DMS 273 (cell line): ENCODE data around the gene FBP1.

Source experiments
- DNase-seq: peaks from one replicate; lab custom pipeline; 2025; ENCODE audit not compliant: unreplicated experiment; lab: John Stamatoyannopoulos, UW

FBP1 gene

DNA sequence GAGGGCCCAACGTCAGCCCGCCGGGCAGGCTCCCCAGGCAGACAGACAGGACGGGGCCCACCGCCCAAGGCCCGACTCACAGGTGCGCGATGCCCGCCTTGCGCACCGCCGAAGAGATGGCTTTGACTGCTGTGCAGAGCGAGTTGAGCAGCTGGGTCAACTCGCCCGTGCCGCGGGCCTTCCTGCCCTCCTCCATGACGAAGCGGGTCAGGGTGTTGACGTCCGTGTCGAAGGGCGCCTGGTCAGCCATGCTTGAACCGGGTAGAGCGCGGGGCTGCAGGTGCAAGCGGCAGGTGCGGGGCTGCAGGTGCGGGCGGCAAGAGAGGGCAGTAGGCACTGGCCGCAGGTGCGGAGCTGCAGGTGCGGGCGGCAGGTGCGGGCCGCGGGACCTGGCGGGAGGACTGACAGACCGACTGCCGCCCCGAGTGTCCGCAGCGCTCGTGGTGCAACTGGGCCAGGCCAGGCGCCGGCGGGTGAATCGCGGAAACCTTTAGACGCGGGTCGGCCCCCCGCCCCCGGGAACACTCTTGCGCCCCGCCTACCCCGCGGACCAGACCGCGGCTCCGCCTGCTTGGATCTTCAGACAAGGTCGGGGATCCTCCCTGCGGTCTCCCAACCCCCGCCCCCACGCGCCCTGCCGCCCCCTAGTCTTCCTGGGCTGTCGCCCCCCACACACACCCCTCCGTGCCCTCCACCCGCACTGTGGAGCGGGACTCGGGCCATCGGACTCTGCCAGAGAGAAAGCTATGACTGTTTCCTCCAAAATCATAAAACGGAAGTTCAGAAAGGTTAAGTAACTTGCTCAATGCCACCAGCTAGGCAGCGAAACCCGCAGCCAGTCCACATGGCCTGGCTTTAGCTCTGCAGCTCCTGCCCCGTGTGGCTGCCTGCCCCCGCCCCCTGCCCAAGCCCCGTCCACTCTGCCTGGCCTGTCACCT lies at the start of gene FBP1:
FBP1 (minus strand) TSS at position 458 of the 938 bp plus-strand sequence; CDS start at position 250, 208 bp downstream.
- peak; percentile 44 for DNase-seq

DNA sequence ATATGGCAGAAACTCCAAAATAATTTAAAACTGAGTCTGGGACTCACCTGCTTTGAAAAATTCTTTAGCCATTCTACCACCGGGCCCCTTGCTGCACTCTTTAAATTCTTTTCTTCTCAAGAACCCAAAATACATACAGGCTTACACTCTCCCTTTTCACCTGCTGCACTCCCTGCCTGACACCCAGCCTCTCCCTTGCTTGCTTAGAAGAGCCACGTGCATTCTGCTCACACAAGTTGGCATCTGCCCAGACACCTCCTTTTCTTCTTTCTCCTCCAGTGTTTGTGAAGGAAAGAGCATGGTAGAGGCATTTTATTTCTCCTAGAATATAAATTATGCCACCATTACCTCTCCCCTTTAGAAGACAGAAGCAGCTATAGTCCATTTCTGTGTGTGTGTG lies 48.1 kb upstream of the FBP1 start:
- peak; percentile 10 for DNase-seq

DNA sequence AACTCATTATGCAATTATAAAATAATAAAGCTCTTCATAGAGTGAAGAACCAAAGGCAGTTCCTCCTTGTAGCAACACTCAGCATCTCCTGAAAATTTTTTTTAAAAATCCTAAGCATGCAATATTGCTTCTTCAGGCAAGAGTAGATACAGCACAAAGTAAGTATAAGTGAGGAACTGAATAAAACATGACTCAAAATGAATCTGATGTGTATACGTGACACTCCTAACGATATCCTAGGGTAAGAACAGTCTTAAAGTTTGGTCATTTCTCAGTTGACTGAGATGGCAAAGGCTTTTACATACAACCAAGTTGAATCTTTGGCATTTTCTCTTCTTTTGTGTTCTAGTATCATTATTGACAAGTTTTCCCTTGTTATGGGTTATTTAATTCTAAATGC lies 46.0 kb upstream of the FBP1 start:
- DNase-seq, result no peak

DNA sequence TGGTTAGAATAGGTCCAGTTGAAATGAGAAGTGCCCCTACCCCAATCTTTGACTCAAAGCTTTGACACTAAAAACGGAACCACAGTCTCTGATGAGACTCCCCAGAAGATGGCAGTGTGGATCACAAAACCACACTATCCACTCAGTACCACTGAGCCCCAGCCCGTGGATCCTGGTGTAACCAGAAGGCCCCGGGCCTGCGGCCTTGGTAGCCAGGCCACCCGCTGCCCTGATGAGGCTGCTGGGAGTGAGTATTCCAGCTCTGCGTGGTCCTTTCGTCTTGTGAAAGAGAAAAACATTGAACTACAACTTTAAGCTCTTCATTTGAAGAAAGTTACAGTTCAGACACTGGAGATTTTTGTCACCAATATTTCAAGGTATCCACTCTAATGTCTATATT lies 42.2 kb upstream of the FBP1 start:
- DNase-seq, result peak; percentile 84

DNA sequence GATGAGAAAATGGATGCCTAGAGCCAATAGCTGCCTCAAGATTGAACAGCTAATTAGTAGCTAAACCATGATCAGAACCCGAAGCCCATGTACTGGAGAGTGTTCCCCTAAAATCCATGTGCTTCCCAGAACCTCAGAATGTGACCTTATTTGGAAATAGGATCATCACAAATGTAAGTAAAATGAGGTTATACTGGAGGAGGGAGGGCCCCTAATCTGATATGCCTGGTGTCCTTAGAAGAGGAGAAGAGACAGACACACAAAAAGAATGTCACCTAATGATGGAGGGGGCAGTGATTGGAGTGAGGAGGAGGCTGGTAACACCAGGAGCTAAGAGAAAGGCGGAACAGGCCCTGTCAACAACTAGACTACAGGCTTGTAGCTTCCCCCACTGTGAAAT lies 41.3 kb upstream of the FBP1 start:
- no peak for DNase-seq

DNA sequence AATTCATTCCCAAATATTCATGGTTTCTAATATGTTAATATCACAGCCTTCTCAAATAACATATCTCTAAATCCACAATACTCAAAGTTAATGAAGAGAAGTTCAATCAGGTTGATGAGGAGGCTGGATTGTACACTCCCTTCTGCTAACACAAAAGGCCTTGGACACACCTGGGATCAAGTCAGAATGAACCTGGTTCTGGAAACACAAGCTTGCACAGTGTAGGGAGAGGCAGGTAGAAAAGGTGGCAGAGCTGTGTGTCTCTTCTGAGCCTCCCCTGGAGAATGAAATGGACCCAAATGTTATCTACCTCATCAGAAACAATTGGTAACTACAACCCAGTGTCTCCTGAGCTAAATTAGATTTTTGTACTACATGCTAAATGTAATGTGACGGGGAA lies 40.7 kb upstream of the FBP1 start:
- DNase-seq, result no peak

DNA sequence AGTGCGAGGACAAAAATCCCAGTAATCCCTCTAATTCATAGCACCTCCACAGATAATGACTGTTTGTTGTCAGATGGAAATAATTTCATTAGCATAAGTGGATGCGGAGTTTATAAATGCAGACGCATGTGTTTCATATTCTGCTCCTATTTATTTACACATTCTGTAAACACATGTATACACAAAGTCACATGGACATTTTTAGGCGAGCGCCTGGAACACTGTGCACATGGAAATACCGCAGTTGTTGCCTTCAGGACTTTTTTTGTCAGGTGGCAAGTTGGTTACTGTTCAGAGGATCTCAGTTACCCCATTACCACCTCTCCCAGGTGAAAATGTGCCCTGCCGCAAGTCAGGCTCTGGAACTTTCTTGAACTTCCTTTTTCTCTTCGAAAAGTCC lies 40.3 kb upstream of the FBP1 start:
- DNase-seq, result no peak

DNA sequence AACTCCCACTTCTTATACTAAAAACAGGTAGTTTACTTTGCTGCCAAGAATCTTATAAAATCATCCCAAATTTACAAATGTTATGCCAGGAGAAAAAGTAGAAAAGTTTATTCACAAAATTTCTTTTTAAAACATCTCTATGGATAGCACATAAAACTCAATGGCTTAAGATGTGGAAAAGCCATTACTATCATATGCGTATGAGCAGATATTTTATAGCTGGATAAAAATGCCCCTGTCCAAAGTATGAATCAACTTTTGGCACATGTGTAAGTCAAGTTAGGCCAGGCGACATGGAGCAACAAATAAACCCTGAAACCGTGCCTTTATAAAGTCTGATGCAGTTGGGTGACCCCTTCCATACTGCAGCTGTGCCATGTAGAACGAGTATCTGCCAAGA lies 38.6 kb upstream of the FBP1 start:
- DNase-seq, result no peak

DNA sequence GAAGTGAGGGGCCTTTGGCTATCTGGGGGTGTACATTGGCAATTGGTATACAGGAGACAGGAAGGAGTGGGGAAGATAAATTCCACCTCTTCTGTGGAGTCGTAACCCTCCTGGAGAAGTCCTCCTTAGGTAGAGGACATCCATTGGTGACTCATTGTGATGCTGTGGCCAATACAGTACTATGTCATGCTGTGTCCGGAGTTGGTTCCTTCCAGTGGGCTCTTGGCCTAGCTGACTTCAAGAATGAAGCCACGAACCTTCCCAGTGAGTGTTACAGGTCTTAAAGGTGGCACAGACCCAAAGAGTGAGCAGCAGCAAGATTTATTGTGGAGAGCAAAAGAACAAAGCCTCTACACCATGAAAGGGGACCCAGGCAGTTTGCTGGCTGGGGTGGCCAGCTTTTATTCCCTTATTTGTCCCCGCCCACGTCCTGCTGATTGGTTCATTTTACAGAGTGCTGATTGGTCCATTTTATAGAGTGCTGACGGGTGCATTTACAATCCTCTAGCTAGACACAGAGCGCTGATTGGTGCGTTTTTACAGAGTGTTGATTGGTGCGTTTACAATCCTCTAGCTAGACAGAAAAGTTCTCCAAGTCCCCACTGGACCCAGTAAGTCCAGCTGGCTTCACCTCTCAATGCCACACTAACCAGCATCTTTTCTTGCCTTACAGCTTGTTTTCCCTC lies 37.3 kb upstream of the FBP1 start:
- no peak for DNase-seq

DNA sequence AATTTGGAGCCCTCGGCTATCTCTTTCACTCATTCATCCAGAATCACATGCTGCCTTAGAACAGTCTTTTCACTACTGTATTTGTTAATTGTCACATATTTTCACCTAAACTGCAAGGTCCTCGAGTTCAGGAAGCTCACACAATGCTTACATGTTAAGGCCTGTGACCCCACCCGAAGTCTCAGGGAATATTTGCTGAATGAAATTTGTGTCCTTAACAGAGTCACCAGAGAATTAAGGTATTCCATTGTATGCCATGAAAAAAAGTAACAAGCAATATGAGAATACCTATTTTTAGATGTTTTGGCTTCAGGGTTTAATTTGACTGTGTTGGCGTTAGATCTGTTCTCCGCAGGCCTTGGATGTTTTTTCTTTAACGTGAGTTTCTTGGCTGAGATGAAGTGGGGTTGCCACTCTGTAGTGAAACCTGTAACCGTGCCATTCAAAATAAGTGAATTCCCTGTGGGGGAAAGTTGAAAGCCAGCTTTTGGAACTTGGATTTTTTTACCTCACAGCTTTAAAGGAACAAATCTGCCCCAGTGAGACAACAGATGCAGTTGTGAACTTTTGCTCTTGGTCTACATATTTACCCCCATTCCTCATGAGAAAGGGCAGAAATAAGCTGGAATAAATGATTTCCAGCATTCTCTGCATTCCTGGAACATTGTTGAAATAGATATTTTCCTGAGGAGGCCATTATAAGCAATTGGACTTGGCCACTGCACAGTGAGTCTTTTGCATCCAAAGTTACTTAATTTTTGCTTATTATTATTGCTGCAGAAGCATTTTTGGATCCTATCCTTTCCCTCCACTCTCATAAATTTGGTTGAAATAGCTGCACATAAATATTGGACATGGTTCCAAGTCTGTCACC lies 35.9 kb upstream of the FBP1 start:
- peak; percentile 5 for DNase-seq

DNA sequence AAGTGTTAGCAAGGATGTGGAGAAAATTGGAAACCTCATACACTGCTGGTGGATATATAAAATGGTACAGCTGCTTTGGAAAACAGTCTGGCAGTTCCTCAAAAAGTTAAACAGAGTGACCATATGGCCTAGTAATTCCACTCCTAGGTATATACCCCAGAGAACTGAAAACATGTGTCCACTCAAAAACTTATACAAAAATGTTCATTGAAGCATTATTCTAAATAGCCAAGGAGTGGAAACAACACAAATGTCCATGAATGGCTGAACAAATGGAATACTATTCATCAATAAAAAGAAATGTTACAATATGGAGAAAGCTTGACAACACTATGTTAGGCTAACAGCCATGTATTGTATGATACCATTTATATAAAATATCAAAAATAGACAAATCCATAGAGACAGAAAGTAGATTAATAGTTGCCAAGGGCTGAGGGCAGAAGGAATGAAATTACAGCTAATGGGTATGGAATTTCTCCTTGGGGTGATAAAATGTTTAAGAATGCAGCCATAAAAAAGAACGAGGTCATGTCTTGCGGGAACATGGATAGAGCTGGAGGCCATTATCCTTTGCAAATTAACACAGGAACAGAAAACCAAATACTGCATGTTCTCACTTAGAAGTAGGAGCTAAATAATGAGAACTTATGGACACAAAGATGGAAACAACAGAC lies 33.6 kb upstream of the FBP1 start:
- DNase-seq, result peak; percentile 57

DNA sequence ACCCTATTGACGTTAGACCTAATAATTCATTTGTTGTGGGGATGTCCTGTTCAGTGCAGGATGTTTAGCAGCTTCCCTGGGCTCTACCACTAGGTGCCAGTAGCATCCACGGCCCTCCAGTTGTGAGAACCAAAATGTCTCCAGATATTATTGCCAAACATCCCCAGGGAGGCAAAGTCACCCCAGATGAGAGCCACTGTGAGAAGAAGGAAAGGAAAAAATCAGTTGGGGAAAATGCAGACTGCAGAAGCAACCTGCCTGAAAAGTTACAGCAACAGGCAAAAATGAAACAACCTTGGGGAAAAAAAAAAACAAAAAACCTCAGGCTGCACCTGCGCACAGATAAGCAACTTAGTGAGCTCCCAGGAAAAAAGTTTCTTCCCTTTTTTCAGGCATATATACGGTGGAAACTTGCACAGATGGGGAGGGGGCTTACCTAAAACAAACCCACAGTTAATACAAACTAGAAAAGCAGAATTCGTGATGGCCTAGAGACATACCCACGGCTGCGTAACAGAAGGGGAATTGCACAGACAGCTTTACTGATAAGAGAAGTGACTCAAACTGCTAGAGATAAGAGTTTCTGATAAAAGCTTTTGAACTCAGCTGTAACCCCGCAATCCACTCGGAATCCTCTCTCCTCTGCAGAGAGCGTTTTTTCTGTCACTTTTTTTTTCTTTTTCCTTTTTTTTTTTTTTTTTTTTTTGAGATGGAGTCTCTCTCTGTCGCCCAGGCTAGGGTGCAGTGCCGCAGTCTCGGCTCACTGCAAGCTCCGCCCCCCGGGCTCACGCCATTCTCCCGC lies 29.8 kb upstream of the FBP1 start:
- DNase-seq, result peak; percentile 85

DNA sequence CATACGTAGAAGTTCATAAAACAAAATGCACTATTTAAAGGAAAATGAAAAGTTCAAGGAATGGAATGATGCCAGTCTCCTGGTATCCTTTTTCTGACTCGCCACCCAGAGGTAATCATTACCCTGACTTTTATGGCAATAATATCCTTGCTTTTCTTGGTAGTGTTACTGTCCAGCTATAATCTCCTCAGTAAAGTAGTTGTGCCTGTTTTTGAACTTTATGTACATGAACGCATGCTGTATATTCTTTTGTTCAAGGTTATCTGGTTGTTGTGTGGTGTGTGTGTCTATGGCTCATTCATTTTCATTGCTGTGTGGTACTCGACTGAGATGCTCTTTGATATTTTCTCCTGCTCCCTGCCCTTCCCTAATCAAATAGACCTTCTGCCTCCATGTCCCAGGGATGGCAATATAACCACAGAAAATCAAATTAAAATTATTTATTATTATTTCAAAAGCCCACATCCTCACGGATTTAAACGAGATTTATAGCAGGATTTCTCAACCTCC lies 29.2 kb upstream of the FBP1 start:
- no peak for DNase-seq

DNA sequence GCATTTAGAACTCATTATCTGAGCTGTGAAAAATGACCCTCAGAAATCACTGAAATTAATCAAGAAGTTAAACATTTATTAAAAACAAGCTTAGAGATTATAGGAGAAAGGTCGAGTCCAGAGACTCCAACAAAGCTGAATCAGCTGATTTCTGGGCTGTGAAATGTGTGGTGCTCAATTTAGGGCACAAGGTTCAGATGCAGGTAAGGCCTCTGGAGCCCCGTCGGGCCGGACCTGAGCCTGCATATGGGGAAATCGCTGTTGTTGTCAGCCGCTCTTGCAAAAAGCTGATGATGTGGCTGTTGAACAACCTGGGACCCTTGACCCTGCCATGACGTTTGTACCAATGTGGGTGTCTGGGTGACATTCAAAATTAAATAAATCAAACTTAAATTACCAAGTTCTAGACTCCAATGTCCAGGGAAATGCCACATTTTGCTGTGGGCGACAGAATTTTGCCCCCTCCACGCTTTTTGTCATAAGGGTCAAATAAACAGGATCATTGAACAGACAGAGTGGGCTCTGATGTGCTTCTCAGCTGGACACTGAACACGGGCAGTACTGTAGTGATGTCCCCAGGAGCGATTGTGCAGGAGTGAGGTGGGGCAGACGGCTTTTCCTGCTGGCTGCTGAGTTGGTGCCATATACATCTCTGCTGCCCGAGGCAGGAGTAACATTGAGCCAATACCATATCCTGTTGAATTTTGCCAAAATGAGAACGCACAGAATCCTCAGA lies 27.2 kb upstream of the FBP1 start:
- DNase-seq, result no peak

DNA sequence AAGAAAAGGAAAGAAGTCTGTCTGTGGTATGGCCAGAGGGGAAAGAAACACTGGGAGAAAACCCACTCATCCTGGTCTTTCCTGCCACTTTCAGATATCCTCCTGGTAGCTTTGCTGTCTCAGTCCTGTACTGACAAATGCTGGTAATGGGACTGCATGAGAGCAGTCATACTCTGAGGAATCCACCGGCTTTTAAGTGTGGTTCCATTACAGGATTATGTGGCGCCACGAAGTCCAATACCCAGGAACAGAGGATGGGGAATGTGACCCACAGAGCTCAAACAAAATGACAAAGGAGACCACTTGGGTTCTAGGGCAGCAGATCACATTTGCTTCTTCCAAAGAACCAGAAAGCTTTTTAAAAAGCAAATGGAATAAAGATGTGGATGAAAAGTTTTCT lies 26.3 kb upstream of the FBP1 start:
- DNase-seq, result no peak

DNA sequence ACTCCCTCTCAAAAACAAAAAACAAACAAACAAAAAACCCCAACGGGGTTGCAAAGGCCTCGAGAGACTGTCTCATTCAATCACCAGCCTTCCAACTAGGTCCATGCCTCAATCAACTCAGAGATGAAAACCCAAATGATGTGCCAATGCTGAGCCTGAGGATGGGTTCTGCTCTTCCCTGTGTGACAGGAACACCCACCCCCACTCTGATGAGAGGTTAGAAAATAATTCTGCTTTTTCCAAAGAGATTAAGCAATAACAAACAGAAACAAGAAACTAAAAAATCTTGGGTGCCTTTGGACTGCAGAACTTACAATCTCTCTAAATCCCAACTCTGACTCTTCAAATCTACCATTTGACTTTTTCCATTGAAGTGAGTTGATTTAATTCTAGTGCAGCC lies 25.5 kb upstream of the FBP1 start:
- no peak for DNase-seq

DNA sequence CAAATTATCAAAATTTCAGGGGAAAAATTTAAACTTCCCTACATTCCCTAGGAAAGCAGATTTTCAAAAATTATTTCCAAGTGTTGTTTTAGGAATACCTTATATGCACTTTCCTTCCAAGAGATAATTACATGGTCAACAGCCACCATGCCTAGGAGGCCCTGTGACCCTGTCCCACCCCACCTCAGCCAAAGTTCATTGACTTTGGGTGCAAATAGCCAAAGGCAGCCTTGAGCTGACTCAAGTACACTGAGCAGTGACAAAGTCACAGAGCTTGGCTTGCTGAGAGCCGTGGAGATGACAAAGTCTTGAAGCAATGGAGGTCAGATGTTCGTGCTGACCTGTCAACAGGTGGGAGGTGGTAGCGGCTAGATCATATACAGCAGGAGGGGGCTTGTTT lies 24.3 kb upstream of the FBP1 start:
- no peak for DNase-seq

DNA sequence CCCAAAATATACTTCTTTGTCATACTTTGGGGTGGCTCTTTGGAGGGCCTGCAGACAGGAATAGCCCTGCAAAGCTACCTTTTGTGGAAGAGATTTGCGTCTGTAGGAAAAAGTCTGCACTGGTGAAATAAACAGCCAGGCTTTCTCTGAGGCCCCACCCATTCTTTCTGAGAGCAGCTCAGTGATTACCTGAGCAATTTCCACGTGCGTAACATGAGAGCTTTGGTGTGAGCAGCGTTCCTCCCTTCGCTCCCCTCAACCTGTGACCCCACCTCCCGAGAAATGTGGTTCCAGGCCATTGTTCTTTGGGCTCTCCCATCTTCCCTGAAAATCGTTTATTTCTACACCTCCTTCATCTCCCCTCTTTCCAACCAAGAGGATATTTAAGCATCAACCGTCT lies 23.8 kb upstream of the FBP1 start:
- DNase-seq, result no peak
